HG02763 (cell line): Measurements from ENCODE around the gene TLCD5.

ENCODE experiments used
- ATAC-seq: cut with Tn5 transposase; IDR thresholded peaks from one replicate; pipeline ENCODE4 v1.9.1; 2021; ENCODE audit warnings: mild to moderate bottlenecking, moderate library complexity; ENCODE audit not compliant: unreplicated experiment

The TLCD5 gene

GRCh38 chr11:120376547-120377182 is 51.6 kb downstream of the TLCD5 start:
- no peak for ATAC-seq

GRCh38 chr11:120378474-120378873 is 53.4 kb downstream of the TLCD5 start:
- ATAC-seq = no peak

- no peak for ATAC-seq
Observed at GRCh38 chr11:120381401-120381800, 56.3 kb downstream of the TLCD5 start.
